IMR-90 (cell line): ENCODE data around the gene CAGE1. TPM values are rescaled to one million over a fixed set of nuclear protein-coding genes. Genes with fewer than 3 reads are reported as not detected.
"Not testable (repeated sequence)": the region's sequence is repeated elsewhere in the genome, so short reads cannot be mapped to it uniquely, and the experiment has no call there.

Source experiments
- ATAC-seq: fragments of 200-7000 bp; cut with Tn5 transposase; 2 replicates; pipeline ENCODE4 v1.9.1; 2020; ENCODE audit warnings: low read depth, mild to moderate bottlenecking, moderate library complexity
- BruUV-seq: library from RNA; stranded (reverse); fragments of 400-500 nt; replicated peaks from 2 replicates; lab custom pipeline; 2021; lab: Mats Ljungman, UMichigan
- CTCF ChIA-PET: fragments of 300-600 bp; formaldehyde crosslinking; extraction: SDS; loops from one replicate; lab custom pipeline; 2021; ENCODE audit warnings: antibody characterized with exemption; lab: Yijun Ruan, JAX
- POLR2A ChIA-PET: fragments of 300-600 bp; sonication (Branson Sonifier 250); formaldehyde crosslinking; loops from one replicate; lab custom pipeline; 2022; ENCODE audit warnings: antibody characterized with exemption; ENCODE audit not compliant: unreplicated experiment; lab: Charles Lee
- DNase-seq: peaks from one replicate; pipeline ENCODE4 v3.0.0; 2013
- H2AFZ ChIP-seq: replicated peaks from 2 replicates; pipeline ENCODE3; 2013; ENCODE audit warnings: low read length, mild to moderate bottlenecking; ENCODE audit not compliant: poor library complexity
- H2AK5ac ChIP-seq: 2 replicates; pipeline ENCODE4 v1.6.1; 2013; ENCODE audit warnings: low read depth, low read length, inconsistent platforms
- H2AK9ac ChIP-seq: replicated peaks from 2 replicates; pipeline ENCODE3; 2013; ENCODE audit warnings: mild to moderate bottlenecking, low read depth, low read length, moderate library complexity; ENCODE audit not compliant: poor library complexity
- H2BK120ac ChIP-seq: 2 replicates; pipeline ENCODE4 v1.6.1; 2013; ENCODE audit warnings: low read depth, low read length, inconsistent platforms
- H2BK15ac ChIP-seq: 3 replicates; pipeline ENCODE4 v1.6.1; 2013; ENCODE audit warnings: low read depth, low read length, inconsistent platforms
- H2BK20ac ChIP-seq: 2 replicates; pipeline ENCODE4 v1.6.1; 2013; ENCODE audit warnings: low read depth, mild to moderate bottlenecking, inconsistent platforms, low read length, moderate library complexity
- H2BK5ac ChIP-seq: 2 replicates; pipeline ENCODE4 v1.6.1; 2013; ENCODE audit warnings: mild to moderate bottlenecking, low read depth, low read length, inconsistent platforms; ENCODE audit not compliant: poor library complexity, severe bottlenecking
- H3K14ac ChIP-seq: replicated peaks from 2 replicates; pipeline ENCODE4 v1.6.1; 2013; ENCODE audit warnings: low read depth, low read length, inconsistent platforms
- H3K18ac ChIP-seq: 2 replicates; pipeline ENCODE4 v1.6.1; 2013; ENCODE audit warnings: low read depth, low read length, control low read depth
- H3K23ac ChIP-seq: 2 replicates; pipeline ENCODE4 v1.6.1; 2013; ENCODE audit warnings: low read depth, low read length, inconsistent platforms
- H3K27ac ChIP-seq: 2 replicates; pipeline ENCODE4 v1.5.1; 2013; ENCODE audit warnings: mild to moderate bottlenecking, control low read depth, low read length; ENCODE audit not compliant: insufficient read depth
- H3K27me3 ChIP-seq: 2 replicates; pipeline ENCODE4 v1.6.1; 2013; ENCODE audit warnings: low read length; ENCODE audit not compliant: control insufficient read depth, insufficient read depth
- H3K36me3 ChIP-seq: 2 replicates; pipeline ENCODE4 v1.6.1; 2013; ENCODE audit warnings: low read length, mixed read lengths; ENCODE audit not compliant: control insufficient read depth, insufficient read depth
- H3K4ac ChIP-seq: 2 replicates; pipeline ENCODE4 v1.6.1; 2013; ENCODE audit warnings: low read depth, low read length, inconsistent platforms
- H3K4me1 ChIP-seq: 2 replicates; pipeline ENCODE4 v1.6.1; 2013; ENCODE audit warnings: low read length, mixed read lengths; ENCODE audit not compliant: control insufficient read depth, insufficient read depth
- H3K4me2 ChIP-seq: 2 replicates; pipeline ENCODE4 v1.6.1; 2013; ENCODE audit warnings: low read depth, mild to moderate bottlenecking, control low read depth, low read length, moderate library complexity
- H3K4me3 ChIP-seq: 2 replicates; pipeline ENCODE4 v1.5.1; 2013; ENCODE audit warnings: low read depth, mild to moderate bottlenecking, control low read depth, low read length, moderate library complexity; ENCODE audit not compliant: insufficient read depth
- H3K56ac ChIP-seq: 2 replicates; pipeline ENCODE4 v1.6.1; 2013; ENCODE audit warnings: low read length, inconsistent platforms; ENCODE audit not compliant: insufficient read depth; ENCODE audit errors: extremely low read depth
- H3K79me1 ChIP-seq, 2 experiments: 2 replicates each; pipeline ENCODE4 v1.6.1; 2013; ENCODE audit warnings: low read length in 2 of 2, inconsistent platforms in 1 of 2, low read depth in 1 of 2
- H3K9ac ChIP-seq: 2 replicates; pipeline ENCODE4 v1.6.1; 2013; ENCODE audit warnings: low read depth, low read length, control low read depth
- H3K9me1 ChIP-seq: 2 replicates; pipeline ENCODE4 v1.6.1; 2013; ENCODE audit warnings: low read length, inconsistent platforms; ENCODE audit not compliant: insufficient read depth
- H3K9me3 ChIP-seq: 2 replicates; pipeline ENCODE4 v1.6.1; 2013; ENCODE audit warnings: low read length; ENCODE audit not compliant: control insufficient read depth, insufficient read depth
- H4K20me1 ChIP-seq: 2 replicates; pipeline ENCODE4 v1.6.1; 2013; ENCODE audit warnings: low read length, inconsistent platforms; ENCODE audit not compliant: insufficient read depth
- H4K5ac ChIP-seq: 2 replicates; pipeline ENCODE4 v1.6.1; 2013; ENCODE audit warnings: mild to moderate bottlenecking, low read depth, low read length, control low read depth
- H4K8ac ChIP-seq, 2 experiments: 2 replicates each; pipeline ENCODE4 v1.6.1; 2013; ENCODE audit warnings: low read depth in 2 of 2, low read length in 2 of 2, control low read depth in 1 of 2, inconsistent platforms in 1 of 2
- H4K91ac ChIP-seq: 2 replicates; pipeline ENCODE4 v1.6.1; 2013; ENCODE audit warnings: low read depth, low read length, inconsistent platforms; ENCODE audit not compliant: insufficient read depth
- WGBS, 2 experiments: methylation state at CpG; one replicate each; pipeline versions ENCODE4 v1.1.5 to v1.1.7; 2013; ENCODE audit warnings: missing lambda C conversion rate in 2 of 2; ENCODE audit not compliant: insufficient read length in 1 of 2; ENCODE audit errors: extremely low coverage in 2 of 2; 5-methylcytosine and 5-hydroxymethylcytosine counted together
- dilution Hi-C: fragments of 300-500 bp; cut with HindIII; formaldehyde crosslinking; loops from one replicate; pipeline ENCODE4 v1.14.3; 2018; ENCODE audit warnings: low sequenced_read_pairs; ENCODE audit not compliant: unreplicated experiment
- in situ Hi-C: fragments of 300-500 bp; cut with MboI; formaldehyde crosslinking; loops from 3 replicates; pipeline ENCODE4 v1.14.3; 2019; ENCODE audit warnings: low sequenced_read_pairs, inconsistent platforms, mixed read lengths
- intact Hi-C: fragments of 100-400 bp; cut with micrococcal nuclease; formaldehyde crosslinking; loops from 2 replicates; pipeline ENCODE4 v1.10.0; 2022
- polyA plus RNA-seq, 3 experiments: library from polyadenylated mRNA; depleted of rRNA; stranded (reverse); fragments of >200 nt; gene quantifications; 2 replicates each; pipeline ENCODE4 v1.2.3, GENCODE V29; 2012; ENCODE audit warnings: low replicate concordance in 1 of 3
- total RNA-seq: library from RNA; depleted of rRNA; stranded (reverse); fragments of >200 nt; gene quantifications from 2 replicates; pipeline ENCODE4 v1.2.3, GENCODE V29; 2012

Gene CAGE1
- total and polyA plus RNA-seq, 2 of the 4 experiments (the other 2 are of a cell fraction): not detected

GRCh38 chr6:7321866-7322265 lies 67.7 kb downstream of the CAGE1 start:
- H3K36me3 ChIP-seq, H2BK15ac ChIP-seq, BruUV-seq, H2BK20ac ChIP-seq, H2BK5ac ChIP-seq, H3K9me1 ChIP-seq, H3K18ac ChIP-seq, H3K9ac ChIP-seq, CTCF ChIA-PET, H3K14ac ChIP-seq, H3K27me3 ChIP-seq, POLR2A ChIA-PET, H2AK5ac ChIP-seq, H2AK9ac ChIP-seq, H2AFZ ChIP-seq, dilution Hi-C loops, DNase-seq, H4K5ac ChIP-seq, in situ Hi-C loops, intact Hi-C loops, H4K20me1 ChIP-seq, H3K4me1 ChIP-seq, H3K23ac ChIP-seq, H3K4ac ChIP-seq, H4K91ac ChIP-seq, H3K79me1 ChIP-seq, H3K9me3 ChIP-seq, H3K4me3 ChIP-seq, H3K56ac ChIP-seq, H4K8ac ChIP-seq, H2BK120ac ChIP-seq, H3K4me2 ChIP-seq, ATAC-seq, H3K27ac ChIP-seq: not testable (repeated sequence)
- 80% methylated on average over 1 of the region's 6 CpGs; no CpG with 5 or more reads in 1 of the 2 experiments for WGBS, 2 experiments

GRCh38 chr6:7319406-7319805 lies 70.1 kb downstream of the CAGE1 start:
- POLR2A ChIA-PET, in situ Hi-C loops: not testable (repeated sequence)

More at GRCh38 chr6:7319406-7319805, 70.1 kb downstream of the CAGE1 start:
- H2BK20ac ChIP-seq, H2AK5ac ChIP-seq, H3K18ac ChIP-seq, H3K14ac ChIP-seq, H2AFZ ChIP-seq, H4K20me1 ChIP-seq, DNase-seq, H3K9me3 ChIP-seq, H3K4me3 ChIP-seq, H3K4me2 ChIP-seq, dilution Hi-C loops, H3K56ac ChIP-seq, H3K79me1 ChIP-seq, H2BK5ac ChIP-seq, H3K9me1 ChIP-seq, intact Hi-C loops, H2AK9ac ChIP-seq, H2BK15ac ChIP-seq, H3K4me1 ChIP-seq, H2BK120ac ChIP-seq, H4K8ac ChIP-seq, ATAC-seq, H3K4ac ChIP-seq, H3K36me3 ChIP-seq, H4K91ac ChIP-seq, H3K27ac ChIP-seq, H3K9ac ChIP-seq, H3K27me3 ChIP-seq, BruUV-seq, H4K5ac ChIP-seq, H3K23ac ChIP-seq: not testable (repeated sequence)
- 58% methylated on average over 2 of the region's 2 CpGs; no CpG with 5 or more reads in 1 of the 2 experiments for WGBS, 2 experiments
- CTCF ChIA-PET: interaction anchor here (0.6 kb wide), 2 partner anchors 13 to 70 kb away, joined by 3 read pairs; partner anchors contain the start of genes CAGE1 and RIOK1
